ENCODE results near the gene SNPH. TPM values are rescaled to one million over a fixed set of nuclear protein-coding genes. Genes with fewer than 3 reads are reported as not detected.
A peak's percentile ranks its signal among the peaks of the same experiment; 100 is the strongest.
"Not testable (repeated sequence)": the region's sequence is repeated elsewhere in the genome, so short reads cannot be mapped to it uniquely, and the experiment has no call there.

Gene SNPH
- total RNA-seq, 1 experiment from 2014 or later, result 21.4 TPM

DNA sequence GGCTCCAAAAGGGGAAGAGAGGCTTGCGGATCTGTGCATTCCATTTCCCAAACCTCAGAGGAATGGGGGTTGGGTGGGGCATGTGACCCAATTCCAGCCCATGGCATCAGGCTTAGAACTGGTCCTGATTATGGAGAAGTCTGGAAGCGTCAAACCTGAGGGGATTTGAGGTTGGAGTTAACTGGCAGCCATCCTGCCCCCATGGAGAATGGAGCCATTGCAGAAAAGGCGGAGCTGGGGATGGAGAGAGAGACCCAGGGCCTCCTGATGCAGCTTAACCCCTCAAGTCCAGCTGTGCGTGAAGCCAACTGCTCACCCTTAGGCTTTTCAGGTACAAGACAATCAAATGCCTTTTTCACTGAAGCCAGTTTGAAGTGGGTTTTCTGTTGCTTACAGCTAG, 72.7 kb downstream of the SNPH start:
- ATAC-seq, result no peak
- Histone ChIP-seq H2AFZ (ENCODE audit: low read length) (no peak overlapping the region), H3K4me1 (ENCODE audit: insufficient read depth, low read length) (peaks cover 34% of the 10 kb centered on the region), H3K9me3 (ENCODE audit: low read length) (no peaks in the 10 kb centered on the region), H3K36me3 (ENCODE audit: low read depth, low read length) (no peaks in the 10 kb centered on the region), H4K20me1 (ENCODE audit: low read length) (no peaks in the 10 kb centered on the region), H3K79me2 (ENCODE audit: low read length) (peaks cover 10% of the 10 kb centered on the region; the same call in 1 of the 2 replicates), H3K4me3 (ENCODE audit: low read length) (no peak overlapping the region), H3K27ac (ENCODE audit: low read length) (no peak overlapping the region), H3K9ac (ENCODE audit: low read length) (no peak overlapping the region), H3K4me2 (ENCODE audit: low read length) (no peak overlapping the region), H3K27me3 (ENCODE audit: low read length) (no peaks in the 10 kb centered on the region), H3F3A (ENCODE audit: low read length, unreplicated experiment) (peaks cover 5% of the 10 kb centered on the region), H3K9me2 (replicated peaks; ENCODE audit: low read length) (no peaks in the 10 kb centered on the region)
- ChIA-PET POLR2A (ENCODE audit: unreplicated experiment) (no interaction called here), CTCF (no interaction called here)
- no TSS peak for BruUV-seq (replicated peaks)
- TF ChIP-seq CTCF (conservative IDR thresholded peaks at IDR 0.05; ENCODE audit: low read depth, low read length) (no peak), EZH2phosphoT487 (IDR thresholded peaks at IDR 0.05; ENCODE audit: borderline replicate concordance, low read length) (no peak), EZH2 (IDR thresholded peaks at IDR 0.05; ENCODE audit: low read length, unreplicated experiment) (no peak)
- DNase-seq, result no peak
- intact Hi-C loops (cut with micrococcal nuclease), result no loop called here

DNA sequence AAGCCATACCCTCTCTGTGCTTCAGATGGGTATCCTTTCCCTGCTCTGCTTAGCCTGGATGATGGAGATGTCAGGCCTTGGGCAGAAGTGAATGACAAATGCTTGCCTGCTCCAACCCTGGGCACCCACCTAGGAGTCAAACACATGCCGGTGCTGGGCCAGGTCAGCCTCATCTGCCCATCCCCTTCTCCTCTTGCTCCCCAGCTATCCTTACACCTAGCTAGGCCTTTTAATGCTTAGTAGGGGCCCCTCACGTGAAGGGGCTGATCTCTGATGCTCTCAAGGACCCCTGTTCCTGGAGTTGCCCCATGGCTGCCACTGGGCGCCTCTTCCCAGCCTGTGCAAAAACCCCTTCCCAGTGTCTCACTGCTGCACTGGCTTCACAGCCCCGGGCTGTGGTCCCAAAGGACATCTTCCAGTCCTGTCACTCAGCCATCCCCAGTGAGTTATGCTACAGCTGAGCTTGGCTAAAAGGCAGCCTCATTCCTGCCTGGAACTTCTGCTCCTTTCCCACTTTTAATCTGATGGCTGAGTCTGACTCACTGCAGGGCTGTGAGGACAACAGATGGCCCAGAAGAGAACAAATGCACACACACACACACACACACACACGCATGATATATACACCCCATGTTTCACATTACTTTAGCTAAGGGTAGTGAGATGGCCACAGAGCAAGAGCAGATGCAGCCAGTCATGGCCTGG, 75.6 kb downstream of the SNPH start:
- Histone ChIP-seq H3F3A (ENCODE audit: low read length, unreplicated experiment) (peaks cover 5% of the 10 kb centered on the region), H3K4me2 (ENCODE audit: low read length) (no peak overlapping the region), H3K27ac (ENCODE audit: low read length) (peak overlapping the region; percentile 49), H3K4me1 (ENCODE audit: insufficient read depth, low read length) (peaks cover 24% of the 10 kb centered on the region), H3K79me2 (ENCODE audit: low read length) (no peaks in the 10 kb centered on the region), H3K9ac (ENCODE audit: low read length) (no peak overlapping the region), H3K36me3 (ENCODE audit: low read depth, low read length) (0 out of 2 replicates have a peak, but pooled peaks cover 2% of the 10 kb centered on the region), H3K9me3 (ENCODE audit: low read length) (no peaks in the 10 kb centered on the region), H3K27me3 (ENCODE audit: low read length) (no peaks in the 10 kb centered on the region), H3K9me2 (replicated peaks; ENCODE audit: low read length) (no peaks in the 10 kb centered on the region), H3K4me3 (ENCODE audit: low read length) (no peak overlapping the region), H4K20me1 (ENCODE audit: low read length) (no peaks in the 10 kb centered on the region), H2AFZ (ENCODE audit: low read length) (no peak overlapping the region)
- ATAC-seq (peak; percentile 41), DNase-seq (peak; percentile 45)
- intact Hi-C loops (cut with micrococcal nuclease), result loop anchor here (1.0 kb wide), 1 partner anchor 15 kb away; no protein-coding TSS in a partner anchor
- TF ChIP-seq EZH2 (IDR thresholded peaks at IDR 0.05; ENCODE audit: low read length, unreplicated experiment) (no peak), EZH2phosphoT487 (IDR thresholded peaks at IDR 0.05; ENCODE audit: borderline replicate concordance, low read length) (no peak), CTCF (conservative IDR thresholded peaks at IDR 0.05; ENCODE audit: low read depth, low read length) (no peak)
- POLR2A ChIA-PET (ENCODE audit: unreplicated experiment), result no interaction called here
- no TSS peak for BruUV-seq (replicated peaks)
- CTCF ChIA-PET, result no interaction called here

DNA sequence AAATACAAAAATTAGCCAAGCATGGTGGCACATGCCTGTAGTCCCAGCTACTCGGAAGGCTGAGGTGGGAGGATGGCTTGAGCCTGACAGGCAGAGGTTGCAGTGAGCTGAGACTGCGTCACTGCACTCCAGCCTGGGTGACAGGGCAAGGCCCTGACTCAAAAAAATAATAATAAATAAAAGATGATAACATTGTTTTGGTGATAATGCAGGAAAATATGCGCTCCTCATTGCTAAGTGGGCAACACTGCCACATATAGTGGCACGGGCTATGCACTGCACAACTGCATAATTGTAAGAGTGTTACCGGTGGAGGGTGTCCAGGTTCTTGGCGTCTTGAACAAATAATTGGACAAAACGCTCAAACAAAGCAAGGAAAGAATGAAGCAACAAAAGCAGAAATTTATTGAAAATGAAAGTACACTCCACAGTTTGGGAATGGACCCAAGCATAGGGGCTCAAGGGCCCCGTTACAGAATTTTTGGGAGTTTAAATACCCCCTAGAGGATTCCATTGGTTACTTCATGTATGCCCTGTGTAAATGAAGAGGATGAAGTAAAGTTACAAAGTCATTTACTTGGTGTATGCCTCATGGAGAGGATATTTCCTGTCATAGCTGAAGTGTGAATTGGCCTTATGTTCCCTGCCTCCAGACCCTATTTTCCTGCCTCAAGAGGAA, 77.5 kb downstream of the SNPH start:
- H2AFZ ChIP-seq (ENCODE audit: low read length); H3F3A ChIP-seq (ENCODE audit: low read length, unreplicated experiment); H3K4me3 ChIP-seq (ENCODE audit: low read length); H4K20me1 ChIP-seq (ENCODE audit: low read length); H3K9me2 ChIP-seq (replicated peaks; ENCODE audit: low read length); intact Hi-C loops (cut with micrococcal nuclease); H3K27me3 ChIP-seq (ENCODE audit: low read length); DNase-seq; CTCF ChIA-PET; POLR2A ChIA-PET (ENCODE audit: unreplicated experiment); H3K27ac ChIP-seq (ENCODE audit: low read length); H3K4me2 ChIP-seq (ENCODE audit: low read length); H3K9ac ChIP-seq (ENCODE audit: low read length); H3K36me3 ChIP-seq (ENCODE audit: low read depth, low read length); BruUV-seq (replicated peaks); H3K9me3 ChIP-seq (ENCODE audit: low read length); H3K79me2 ChIP-seq (ENCODE audit: low read length); ATAC-seq: not testable (repeated sequence)
- peaks cover 21% of the 10 kb centered on the region; the same call in 1 of the 2 replicates for H3K4me1 ChIP-seq (ENCODE audit: insufficient read depth, low read length)
